ENCODE data around the gene ERC2. TPM values are rescaled to one million over a fixed set of nuclear protein-coding genes. Genes with fewer than 3 reads are reported as not detected.

Gene ERC2
- total RNA-seq, 1 donor from 2014 or later, result 0.15 TPM

DNA sequence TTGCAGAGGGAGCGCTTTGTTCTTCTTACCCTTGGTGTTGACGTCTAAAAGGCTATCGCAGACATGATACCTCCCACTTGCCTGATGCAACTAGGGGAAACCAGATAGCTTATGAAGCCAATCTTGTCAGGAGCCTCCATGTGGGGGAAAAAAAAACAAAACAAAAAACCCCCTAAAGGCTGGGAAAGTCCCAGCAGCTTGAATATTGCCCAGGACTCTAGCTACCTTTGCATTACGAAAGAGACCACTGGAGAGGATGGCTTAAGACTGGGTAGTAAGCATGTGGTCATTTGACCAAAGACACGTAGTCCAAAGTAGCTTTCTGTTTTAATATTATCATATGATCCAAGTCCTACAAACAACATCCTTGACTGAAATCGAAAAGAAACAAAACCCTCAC lies 860.4 kb downstream of the ERC2 start:
- intact Hi-C loops (cut with micrococcal nuclease), result no loop called here

- intact Hi-C loops (cut with micrococcal nuclease), result no loop called here
Measured at GRCh38 chr3:55607175-55607574, 861.1 kb downstream of the ERC2 start.

DNA sequence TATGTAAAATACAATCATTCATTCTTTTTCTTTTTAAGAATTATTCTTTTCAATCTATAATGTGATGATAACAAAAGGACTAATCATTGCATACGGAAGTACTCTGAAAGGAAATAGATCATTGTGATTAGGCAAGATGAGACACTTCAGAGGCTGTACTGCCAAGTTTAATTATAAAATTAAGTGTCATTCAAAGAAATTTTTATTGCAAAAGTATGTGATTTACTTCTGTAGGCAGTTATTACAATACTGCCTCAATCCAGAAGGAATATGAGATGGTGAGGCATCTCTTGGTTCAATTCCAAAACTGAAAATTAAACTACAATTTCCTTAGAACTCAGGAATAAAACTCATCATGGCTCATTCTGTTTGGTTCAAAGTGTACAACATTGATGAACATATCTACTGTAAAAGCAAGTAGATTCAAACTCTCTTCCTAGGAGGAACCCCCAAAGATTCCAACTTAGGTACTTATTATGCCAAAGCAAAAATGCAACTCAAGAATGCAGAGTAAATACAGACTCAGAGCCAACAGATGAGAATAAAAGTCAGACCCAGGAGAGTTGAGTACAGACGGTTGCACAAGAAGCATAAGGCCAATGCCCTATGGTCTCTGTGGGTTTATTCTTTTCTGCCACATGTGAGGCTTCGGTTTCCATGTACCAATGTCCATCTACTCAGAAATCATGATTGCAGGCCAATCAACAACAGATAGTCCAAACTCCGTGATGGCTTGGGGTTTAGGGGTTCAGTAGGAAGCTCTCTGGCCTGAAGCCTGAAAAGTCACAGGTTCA lies 862.6 kb downstream of the ERC2 start:
- intact Hi-C loops (cut with micrococcal nuclease), result no loop called here

DNA sequence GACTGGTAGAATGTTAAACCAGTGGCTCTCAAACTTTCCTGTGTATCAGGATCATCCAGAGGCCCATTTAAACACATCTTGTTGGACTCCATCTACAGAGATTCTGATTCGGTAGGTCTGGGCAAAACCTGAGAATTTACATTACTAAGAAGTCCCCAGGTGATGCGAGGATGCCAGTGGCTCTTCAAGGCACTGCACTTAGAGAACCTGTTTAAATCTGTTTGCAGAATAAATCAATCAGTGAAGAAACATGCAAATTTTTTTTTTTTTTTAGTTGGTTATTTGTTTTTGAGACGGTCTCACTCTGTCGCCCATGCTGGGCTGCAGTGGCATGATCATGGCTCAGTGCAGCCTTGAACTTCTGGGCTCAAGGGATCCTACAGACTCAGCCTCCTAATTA lies 863.4 kb downstream of the ERC2 start:
- intact Hi-C loops (cut with micrococcal nuclease), result no loop called here

DNA sequence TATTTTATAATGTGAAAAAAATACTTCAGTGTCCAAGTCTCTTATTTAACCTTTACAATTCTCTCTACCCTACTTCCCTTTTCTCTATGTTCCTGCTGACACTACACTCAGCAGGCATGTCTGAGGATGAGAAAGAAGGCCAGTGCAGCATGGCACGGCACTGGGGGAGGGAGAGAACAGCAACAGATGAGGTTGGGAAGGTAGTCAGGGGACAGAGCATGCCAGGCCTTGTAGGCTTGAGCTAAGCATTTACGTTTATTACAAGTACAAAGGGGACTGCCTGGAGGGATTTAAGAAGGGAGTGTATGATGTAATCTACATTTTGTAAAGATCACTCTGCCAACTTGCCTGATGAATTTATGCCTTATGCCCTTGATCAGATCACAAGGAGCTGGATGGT lies 863.9 kb downstream of the ERC2 start:
- intact Hi-C loops (cut with micrococcal nuclease), result no loop called here

DNA sequence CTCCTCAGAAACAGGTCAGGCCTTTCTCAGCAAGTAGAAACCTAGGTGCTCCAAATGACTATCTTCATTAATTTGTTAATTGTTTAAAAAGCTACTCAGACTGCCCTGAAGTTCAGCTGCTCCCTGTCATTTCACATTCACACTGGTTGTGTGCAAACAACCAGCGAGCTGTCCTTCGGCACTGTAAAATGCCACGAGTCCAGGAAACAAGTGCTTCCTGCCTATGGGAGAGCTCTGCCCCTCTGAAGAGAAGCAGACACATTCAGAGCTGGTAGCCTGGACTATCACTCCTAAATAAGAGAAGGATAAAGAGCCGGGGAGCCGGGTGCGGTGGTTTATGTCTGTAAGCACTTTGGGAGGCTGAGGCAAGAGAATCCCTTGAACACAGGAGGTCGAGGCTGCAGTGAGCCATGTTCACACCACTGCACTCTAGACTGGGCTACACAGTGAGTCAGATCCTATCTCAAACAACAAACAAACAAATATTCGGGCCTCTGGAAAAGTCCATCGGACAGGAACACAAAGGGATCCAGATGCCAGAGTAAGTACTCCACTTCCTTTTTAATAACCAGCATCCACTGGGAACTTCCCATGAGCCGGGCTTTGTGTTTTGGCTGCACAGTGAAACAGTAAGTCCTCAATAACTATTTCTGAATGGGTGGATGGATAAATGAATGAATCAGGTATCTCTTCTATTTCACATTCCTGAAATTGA lies 866.7 kb downstream of the ERC2 start:
- intact Hi-C loops (cut with micrococcal nuclease), result no loop called here

- intact Hi-C loops (cut with micrococcal nuclease), result no loop called here
Measured at GRCh38 chr3:55598224-55598623, 870.0 kb downstream of the ERC2 start.

- intact Hi-C loops (cut with micrococcal nuclease), result no loop called here
Measured at GRCh38 chr3:55597641-55598040, 870.6 kb downstream of the ERC2 start.

DNA sequence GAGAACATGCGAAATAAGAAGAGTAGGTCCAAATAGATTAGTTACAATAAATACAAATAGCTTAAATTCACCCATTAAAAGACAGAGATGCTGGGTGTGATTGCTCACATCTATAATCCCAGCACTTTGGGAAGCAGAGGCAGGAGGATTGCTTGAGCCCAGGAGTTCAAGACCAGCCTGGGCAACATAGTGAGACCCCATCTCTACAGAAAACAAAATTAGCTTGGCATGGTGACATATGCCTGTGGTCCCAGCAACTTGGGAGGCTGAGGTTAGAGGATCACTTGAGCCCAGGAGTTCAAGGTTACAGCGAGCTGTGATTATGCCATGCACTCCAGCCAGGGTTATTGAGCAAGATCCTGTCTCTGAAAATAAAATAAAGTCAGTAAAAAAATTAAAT lies 872.1 kb downstream of the ERC2 start:
- intact Hi-C loops (cut with micrococcal nuclease), result no loop called here

DNA sequence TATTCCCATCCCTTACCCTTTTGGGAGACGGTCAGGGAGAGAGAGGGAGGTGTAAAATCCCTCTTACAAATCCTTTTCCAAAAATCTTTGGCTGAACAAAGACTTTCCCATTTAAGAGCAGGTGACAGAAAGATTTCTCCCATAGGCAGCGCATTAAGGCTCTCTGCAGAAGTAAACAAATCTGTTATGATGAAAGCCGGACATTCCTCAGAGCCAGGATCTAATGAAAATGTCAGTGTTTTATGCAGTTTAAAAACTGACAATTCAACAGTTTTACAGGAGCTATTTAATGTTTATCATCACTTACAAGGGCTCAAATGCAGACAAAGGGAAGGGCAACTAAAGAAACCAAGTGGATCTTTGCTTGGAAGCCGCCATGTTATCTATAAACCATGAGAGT lies 872.8 kb downstream of the ERC2 start:
- intact Hi-C loops (cut with micrococcal nuclease), result no loop called here

- intact Hi-C loops (cut with micrococcal nuclease), result no loop called here
Measured at GRCh38 chr3:55592572-55592971, 875.7 kb downstream of the ERC2 start.

DNA sequence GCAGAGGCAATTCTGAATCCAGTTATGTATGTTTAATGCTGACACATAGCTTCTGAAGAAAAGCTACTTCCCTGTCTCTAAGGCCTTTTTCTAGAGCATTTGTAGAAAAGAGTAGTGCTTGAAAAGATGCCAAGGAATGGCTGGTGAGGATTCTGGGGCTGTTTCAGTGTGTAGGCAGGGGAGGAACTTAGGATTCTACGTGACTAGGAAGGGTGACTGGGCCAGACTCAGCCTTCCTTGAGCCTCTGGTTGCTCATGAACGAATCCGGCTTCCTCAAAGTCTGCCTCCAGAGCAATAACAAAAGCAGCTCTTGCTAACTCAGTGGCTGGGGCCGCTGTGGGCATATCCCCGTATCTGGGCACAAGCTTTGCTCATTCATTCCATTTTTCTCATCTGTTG lies 876.4 kb downstream of the ERC2 start:
- intact Hi-C loops (cut with micrococcal nuclease), result no loop called here

GRCh38 chr3:55588146-55588765 lies 880.0 kb downstream of the ERC2 start:
- intact Hi-C loops (cut with micrococcal nuclease), result no loop called here

GRCh38 chr3:55585856-55586255 lies 882.4 kb downstream of the ERC2 start:
- intact Hi-C loops (cut with micrococcal nuclease), result no loop called here

DNA sequence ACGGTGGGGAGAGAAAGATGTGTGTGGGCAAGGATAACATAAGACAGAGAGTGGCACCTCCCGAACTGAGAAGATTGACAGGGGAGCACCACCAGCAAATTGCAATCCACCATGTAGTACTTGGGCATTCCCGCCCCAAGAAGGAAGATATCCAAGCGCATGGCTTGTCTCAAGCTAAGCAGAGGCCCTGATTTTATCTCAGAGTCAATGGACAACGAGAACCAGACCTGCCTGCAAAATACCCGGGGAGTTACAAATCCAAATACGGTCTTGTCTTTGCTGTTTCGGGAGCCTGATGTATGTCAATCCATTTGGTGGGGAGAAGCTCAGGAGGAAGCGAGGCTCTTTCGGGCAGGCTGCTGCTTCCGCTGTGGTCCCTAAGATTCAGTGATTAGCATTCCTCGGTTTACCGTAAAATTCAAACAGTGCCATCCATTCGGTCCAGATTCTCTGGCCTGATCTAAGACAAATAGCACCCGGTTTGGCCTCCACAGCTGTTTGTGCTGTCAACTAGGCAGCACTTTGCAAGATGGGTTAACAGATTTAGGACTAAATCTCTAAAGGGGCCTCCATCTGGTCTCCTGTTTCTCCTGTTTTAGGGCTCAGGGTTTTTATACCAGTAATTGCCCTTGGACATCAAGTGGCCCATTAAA lies 883.4 kb downstream of the ERC2 start:
- intact Hi-C loops (cut with micrococcal nuclease), result no loop called here

- intact Hi-C loops (cut with micrococcal nuclease), result no loop called here
Measured at GRCh38 chr3:55584030-55584429, 884.2 kb downstream of the ERC2 start.

GRCh38 chr3:55583475-55583874 lies 884.8 kb downstream of the ERC2 start:
- intact Hi-C loops (cut with micrococcal nuclease), result no loop called here

DNA sequence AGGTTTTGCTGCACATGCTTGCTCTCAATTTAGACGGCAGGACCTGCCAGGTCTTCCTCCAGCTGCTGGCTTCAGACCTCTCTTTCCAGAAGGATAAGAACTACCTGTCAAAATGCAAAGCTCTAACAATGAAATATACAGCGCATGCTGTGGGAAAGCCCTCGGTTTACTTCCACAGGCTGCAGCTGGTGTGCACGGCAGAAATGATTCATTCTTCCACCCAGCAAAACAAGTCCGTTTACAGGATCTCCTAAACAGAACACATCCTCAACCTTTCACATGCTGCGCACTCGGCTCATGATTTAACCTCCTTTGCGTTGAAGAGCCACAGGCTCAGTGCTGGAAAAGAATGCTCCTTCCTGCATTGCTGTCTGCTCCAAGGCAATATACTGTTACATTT lies 888.8 kb downstream of the ERC2 start:
- intact Hi-C loops (cut with micrococcal nuclease), result no loop called here

- intact Hi-C loops (cut with micrococcal nuclease), result no loop called here
Measured at GRCh38 chr3:55576621-55577388, 891.5 kb downstream of the ERC2 start.

- intact Hi-C loops (cut with micrococcal nuclease), result no loop called here
Measured at GRCh38 chr3:55574671-55575070, 893.6 kb downstream of the ERC2 start.

GRCh38 chr3:55572816-55573215 lies 895.5 kb downstream of the ERC2 start:
- intact Hi-C loops (cut with micrococcal nuclease), result no loop called here
